GM21529 (cell line): ENCODE results near the gene CCDC80.

ENCODE experiments used
- ATAC-seq: cut with Tn5 transposase; IDR thresholded peaks from one replicate; pipeline ENCODE4 v1.9.1; 2021; ENCODE audit not compliant: unreplicated experiment

CCDC80 gene

DNA sequence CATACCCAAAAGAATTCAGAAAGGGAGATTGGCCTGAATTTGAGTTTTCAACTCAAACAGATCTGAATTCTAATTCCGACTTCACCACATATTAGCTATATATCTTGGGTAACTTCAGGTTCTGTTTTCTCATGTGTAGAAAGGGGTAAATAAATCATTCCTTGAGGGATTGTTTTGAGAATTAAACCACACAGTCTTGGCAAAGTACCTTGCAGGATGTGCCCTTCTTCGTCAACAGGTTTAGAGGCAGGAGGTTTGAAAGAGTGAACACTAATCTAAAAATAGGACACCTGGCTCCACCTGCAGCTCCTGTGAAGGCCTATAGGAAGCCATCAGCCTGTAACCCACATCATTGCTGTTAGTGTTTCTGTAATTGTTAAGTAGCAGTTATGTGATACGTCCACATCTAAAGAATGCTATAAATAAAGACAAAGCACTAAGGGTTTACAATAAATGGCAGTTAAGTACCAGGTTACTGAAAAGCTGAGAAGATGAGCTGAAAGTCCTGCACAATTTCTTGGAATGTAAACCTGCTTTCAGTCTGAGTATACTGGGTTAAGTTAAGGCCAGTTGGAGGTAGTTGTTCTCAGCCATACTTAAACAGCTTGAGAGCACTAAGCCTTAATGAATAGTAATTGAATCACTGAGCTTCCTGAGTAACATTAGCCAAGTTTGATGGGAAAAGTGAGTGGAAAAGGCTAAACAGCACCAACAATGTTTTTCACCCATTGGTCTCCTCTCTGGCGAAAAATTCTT is 6.0 kb downstream of the CCDC80 start:
- ATAC-seq, result no peak

DNA sequence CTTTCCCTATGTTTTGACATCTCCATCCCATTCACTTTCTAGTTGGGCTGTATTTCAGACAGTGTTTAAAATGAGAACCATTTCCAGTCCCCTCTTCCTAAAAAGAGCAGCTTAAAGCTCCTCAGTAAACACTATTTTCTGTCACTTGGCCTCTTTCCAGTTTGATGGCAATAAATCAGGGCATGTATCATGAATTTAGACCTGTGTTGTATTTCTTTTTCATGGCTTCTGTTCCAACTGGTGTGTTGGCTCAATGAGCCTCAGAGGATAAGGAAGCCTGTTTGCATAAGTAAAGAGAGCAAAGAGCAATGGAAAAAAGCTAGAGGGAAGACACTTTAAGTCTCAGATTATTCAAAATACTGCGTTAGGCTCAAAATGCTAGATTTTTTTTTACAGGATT is 7.2 kb downstream of the CCDC80 start:
- no peak for ATAC-seq

DNA sequence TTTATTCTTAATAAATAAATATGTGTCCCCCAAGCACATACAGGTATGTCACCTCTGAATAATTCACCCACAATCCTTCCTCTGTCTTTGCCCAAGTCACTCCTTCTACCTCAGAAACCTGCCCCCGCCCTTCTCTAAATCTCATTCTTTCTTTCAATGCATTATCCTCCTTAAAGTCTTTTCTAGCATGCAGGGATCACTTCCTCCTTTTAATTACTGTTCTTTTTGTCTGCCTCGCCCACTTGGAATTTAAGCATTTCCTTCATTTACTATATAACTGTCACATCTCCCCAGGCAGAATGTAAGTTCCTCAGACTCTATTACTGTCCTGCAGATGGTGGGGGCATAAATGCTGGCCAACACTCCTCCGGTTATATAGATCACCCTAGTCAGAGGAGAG is 7.8 kb downstream of the CCDC80 start:
- no peak for ATAC-seq

DNA sequence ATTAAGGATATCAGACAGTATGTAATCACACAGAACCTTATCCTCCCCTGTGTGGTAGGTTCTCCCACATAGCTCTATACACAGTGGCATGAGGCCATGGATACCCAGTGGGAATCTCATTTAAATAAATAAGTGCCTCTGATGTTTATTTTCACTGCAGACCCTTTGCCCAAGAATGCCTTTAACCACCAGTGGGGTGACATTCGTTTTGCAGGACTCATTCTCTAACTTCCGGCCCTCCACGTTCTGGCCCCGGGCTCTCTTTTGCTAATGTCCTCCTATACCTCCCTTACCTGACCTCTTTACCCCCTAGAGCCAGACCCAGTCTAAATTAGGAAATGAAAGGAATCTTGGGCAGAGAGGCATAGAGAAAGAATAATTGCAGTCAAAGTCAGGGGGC is 8.3 kb downstream of the CCDC80 start:
- no peak for ATAC-seq

DNA sequence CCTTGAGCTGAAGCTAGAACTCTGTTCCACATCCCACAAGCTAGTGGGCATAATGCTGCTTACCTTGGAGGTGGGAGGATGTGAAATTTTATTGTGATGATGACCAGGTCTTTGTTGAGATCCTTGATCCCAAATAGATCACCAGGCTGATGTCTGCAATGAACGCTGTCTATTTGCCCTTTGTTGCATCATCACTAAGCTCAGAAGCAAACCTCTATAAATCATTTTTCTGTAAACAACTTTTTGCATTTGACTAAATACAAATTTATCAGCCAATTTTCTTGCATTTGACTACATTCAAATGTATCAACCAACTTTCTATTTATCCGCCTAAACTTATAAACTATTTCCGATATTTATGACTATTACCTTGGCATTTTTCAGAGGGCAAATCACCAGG is 9.7 kb downstream of the CCDC80 start:
- ATAC-seq, result no peak

DNA sequence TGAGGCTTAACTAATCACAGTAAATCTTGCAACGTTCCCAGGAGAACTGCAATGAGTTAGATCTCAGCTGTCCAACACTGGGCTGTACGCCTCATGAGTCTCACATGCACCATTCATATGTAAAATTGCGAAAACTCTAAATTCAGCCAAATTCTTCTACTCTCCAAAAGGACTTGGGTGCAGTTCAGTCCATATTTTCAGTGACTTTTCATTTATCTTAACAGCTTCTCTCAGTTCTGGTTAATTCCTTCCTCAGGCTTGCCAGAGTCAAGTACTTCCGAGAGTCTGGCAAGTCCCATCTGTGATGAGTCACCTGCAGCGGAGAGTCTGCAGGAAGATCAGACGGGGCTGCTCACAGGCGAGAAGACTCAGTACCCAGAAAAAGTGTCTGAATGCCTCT is 11.5 kb downstream of the CCDC80 start:
- ATAC-seq, result no peak

DNA sequence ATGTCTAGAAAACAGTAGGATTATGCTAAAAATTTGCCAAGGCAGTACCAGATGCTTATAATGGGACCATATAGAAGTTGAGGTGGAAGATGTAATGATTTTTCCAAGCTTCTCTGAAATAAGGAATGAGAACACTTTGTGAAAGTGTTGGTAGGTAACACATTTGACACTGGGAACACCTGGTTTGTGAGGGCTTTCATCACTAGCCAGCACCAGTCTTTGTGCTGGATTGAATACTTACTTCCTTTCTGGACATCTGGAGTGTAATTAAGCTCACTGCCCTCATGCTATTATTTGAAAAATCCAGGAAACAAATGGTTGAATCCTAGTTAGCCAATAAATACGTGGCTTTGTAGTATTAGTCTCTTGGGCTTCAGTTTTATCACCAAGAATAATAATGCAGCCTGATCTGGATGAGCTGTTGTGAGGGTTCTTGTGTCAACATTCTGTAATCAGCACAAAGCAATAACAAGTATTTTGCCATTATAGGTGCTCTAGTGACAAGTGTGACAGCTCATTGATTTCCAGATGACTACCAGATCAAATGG is 12.9 kb downstream of the CCDC80 start:
- ATAC-seq, result no peak

DNA sequence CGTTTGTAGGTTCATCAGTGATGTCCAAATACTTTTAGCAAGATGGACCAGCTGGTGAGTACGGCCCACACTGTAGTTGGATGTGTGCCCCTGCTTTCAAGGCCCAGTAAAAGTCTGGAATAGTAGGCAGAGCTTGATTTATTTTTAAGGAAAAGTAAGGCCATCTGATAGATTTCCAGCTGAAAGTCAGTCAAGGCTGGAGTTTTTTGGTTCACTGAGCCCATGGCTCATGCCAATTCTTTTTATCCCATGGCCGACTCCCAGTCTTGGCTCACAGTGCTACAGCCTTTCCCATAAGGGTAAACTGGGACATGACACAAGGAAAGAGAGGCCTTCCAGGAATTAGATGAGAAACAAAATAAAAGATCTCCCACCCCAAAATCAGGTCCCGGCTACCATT is 13.5 kb downstream of the CCDC80 start:
- ATAC-seq, result no peak

DNA sequence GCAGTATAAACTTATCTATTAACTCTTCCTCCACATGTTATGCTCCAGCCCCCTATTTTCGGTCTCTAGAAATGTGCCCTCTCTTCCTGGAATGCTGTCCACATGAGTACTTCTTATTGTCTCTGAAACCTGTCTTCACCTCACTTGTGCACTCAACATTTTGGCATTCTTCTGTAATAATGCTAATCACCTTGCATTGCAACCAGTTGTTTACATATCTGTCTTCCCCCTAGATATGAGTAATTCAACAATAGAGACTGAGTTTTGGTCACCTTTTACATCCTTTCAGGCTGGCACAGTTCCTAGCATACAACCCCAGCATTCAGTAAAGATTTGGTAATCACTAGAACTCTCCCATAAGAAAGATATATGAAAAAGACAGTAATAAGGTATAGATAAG is 17.2 kb downstream of the CCDC80 start:
- no peak for ATAC-seq

DNA sequence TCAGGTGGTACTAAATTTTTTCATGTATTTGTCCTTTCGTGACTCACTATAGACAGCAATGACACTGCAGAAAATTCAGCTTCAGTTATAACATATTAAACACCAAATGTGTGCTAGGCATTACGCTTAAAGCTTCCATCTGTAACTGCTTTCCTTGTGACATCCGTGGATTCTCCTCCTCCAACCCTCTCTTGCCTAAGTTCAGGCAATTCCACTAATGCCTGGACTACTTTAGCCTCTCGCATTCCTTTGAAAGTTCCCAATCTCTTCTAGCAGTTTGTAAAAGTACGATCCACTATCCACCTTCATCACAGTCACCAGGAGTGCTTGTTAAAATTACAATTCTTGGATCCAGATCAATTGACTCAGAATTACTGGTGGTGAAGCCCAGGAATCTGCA is 17.7 kb downstream of the CCDC80 start:
- ATAC-seq, result no peak

DNA sequence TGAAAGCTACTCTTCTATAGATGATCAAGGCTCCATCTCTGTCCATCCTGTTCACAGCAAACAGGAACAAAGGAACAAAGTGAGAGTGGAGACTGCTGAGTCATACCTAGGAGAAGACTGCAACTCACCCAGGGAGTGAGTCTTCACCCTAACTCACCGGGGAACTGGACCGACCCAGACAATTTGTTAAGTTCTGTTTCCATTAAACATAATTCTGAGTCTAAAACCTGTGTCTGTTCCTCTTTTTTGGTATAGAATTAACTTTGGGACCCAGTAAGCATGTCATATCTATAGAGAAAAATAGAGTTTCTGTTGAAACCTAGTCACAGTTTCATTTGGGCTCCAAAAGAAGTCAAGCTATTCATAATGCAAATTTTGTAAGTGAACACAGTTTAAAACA is 21.6 kb downstream of the CCDC80 start:
- ATAC-seq, result peak; percentile 78

DNA sequence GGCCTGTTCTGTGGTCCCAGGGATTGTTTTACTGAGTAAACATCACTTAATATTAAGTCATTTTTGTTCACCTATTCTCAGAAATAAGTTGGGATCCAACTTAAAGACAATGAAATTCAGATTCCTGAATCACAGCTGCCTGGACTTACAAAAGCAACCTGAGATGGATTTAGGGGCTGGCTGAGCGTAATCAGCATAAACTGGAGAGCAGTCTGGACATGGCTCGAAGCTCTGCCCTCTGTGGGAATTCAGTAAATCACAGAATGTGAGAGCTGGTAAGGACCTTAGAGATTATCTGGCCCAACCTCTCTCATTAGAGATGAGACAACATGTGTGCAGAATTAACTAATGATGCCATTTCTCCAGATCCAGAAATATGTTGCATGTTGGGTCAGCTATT is 23.7 kb downstream of the CCDC80 start:
- no peak for ATAC-seq

DNA sequence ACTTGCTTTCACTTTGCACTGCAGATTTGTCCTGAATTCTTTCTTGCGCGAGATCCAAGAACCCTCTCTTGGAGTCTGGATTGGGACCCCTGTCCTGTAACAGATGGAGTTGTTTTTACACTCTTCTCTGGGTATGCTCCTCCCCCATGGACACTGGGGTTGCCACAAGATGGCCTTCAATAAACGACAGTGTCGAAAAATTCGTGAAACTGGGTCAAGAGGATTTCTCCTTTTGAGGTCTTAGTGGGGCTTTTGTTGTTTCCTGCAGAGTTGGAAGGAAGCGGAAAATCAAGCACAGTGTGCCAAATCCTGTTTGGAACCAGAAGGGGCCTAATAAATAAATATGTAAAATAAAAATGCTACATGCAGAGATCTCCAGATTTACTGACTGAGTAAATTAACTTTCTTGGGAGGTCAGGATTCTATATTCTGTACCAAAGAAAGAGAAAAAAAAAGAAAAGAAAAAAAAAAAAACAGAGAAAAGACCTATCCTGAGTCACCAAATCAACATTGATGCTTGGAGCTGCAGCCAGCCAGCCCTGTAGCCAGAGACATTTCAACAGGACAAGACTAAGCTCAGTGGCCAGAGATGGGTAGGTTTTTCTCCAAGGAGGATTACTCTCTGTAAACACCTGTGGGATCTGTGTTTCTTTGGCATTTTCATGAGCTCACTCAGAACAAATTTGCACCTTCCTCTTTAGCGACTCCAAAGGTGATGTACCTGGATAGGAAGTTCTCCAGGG is 24.8 kb downstream of the CCDC80 start:
- no peak for ATAC-seq

DNA sequence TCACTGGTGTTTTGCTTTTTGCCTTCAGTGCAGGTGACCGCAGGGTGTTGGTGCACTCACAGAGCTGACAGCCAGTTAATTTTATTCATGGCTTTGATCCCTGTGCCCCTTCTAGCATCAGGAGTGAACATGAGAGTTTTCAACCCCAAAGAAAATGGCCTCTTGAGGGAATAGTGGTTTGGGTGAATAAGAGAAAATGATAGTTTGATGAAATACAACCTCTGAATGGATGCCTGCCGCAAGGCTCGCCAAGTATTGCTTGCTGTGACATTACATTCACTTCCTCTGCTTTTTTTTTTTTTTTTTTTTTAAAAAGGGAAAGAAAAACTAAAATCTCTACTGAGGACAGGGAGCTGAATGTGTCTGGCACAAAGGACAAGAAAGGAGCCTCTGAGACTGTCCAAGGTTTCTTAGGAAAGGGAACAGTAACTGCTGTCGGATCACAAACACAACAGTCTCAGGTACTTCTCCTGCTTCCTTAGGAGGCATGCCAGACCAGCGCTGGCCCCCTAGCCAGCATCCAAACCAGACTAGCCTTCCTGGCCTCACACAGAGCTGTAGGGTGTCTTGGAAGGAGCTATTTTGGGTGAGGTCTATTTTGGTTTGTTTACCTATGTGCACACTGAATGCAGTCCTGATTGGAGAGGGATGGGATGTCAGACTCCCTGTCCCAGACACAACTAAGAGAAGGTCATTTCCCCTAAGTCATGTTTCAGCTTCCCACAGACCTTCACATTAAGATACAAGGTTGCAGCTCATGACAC is 29.0 kb downstream of the CCDC80 start:
- ATAC-seq, result no peak

DNA sequence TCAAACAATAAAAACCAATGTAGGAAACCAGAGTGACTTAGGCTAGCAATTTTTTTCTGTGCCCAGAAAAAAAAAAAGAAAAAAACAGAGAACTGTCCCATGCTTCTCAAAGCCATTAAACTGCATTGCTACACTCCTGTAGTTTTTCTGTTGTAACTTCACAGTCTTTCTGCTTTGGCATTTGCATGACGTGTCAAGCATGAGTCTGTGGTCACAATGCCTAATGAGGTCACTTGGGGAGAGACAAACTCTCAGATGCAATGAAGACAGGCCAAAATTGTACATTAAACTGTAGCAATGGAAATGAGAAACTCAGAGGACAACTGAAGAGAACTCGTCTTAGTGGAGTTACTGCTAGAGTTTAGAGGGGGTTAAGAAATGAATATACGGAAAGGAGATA is 30.8 kb downstream of the CCDC80 start:
- ATAC-seq, result no peak

DNA sequence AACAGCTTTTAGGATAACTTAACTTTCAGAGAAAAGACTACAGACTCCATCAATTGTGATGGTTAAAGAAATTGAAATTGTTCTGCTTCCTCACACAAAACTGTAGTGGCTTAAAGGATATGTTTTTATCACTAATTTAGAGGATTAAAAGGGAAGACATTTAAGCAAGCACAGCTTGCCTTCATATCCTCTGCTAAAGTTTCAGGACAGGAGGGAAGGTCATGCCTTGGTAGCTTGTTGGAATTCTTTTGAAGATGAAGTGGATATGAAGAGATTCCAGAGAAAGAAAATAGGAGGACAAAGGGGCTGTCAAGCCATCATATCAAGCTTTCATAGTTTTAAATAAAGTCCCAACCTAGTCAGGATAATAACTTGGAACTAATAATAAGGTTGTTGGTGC is 33.1 kb downstream of the CCDC80 start:
- no peak for ATAC-seq

DNA sequence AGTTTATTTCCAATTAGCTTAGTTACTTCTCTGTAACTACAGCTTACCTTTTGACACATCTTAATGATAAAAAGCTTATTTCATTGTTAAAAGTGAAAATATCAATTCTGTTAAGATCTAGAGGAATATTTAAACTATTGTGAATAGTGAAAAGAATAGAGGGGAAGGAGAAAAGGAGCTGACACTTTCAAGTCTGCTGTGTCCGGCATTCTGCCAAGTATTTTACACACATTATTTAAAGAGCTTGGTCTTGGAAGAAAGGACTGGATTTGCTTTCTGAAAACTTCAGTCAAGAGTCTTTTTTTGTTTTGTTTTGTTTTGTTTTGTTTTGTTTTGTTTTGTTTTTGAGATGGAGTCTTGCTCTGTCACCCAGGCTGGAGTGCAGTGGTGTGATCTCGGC is 34.8 kb downstream of the CCDC80 start:
- ATAC-seq, result no peak

DNA sequence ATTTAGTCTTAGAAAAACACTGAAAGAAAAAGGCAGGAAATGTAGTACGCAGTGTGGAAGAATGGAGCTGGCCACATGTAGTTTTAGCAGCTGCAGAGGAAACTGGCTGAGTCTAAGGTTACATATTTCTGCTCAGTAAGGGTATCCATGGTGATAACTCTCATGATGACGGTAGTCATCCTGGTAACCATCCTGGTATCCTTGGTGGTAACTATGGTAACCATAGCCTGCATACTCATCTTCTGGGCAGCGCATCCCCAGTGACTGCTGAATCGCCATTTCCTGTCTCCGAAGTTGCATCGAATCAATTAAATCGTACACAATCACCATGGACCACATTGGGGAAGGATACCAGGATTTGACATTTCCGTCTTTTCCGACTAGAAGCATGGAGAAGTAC is 35.7 kb downstream of the CCDC80 start:
- ATAC-seq, result no peak

DNA sequence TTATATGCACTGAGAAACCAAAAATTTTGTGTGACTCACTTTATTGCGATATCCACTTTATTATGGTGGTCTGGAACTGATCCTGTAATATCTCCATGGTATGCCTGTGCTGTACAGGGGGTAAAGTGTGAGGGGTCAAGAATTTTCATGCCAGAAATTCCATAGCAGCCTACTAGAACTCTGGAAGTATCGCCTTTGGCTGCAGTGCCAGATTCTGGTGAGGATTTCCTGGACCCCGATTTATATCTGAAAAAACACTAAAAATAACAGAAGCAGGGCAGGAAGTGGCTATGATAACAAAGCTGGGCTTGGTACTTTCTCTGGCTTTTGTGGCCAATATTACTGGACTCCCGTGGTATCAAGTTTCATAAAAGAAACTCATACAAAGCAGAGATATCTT is 36.4 kb downstream of the CCDC80 start:
- ATAC-seq, result no peak

DNA sequence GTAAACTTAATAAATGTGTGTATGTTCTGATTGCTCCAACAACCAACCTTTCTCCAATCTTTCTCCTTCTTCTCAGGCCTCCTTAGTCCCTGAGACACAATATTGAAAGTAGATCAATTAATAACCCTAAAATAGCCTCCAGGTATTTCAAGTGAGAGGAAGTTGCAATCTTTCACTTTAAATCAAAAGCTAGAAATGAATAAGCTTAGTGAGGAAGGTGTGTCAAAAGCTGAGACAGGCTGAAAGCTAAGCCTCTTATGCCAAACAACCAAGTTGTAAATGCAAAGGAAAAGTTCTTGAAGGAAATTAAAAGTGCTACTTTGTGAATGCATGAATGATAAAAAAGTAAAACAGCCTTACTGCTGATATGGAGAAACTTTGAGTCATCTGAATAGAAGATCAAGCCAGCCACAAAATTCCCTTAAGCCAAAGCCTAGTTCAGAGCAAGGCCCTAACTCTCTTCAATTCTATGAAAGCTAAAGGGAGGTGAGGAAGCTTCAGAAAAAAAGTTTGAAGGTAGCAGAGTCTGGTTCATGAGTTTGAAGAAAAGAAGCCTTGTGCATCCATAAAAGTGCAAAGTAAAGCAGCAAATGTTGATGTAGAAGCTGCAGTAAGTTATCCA is 38.6 kb downstream of the CCDC80 start:
- ATAC-seq, result peak; percentile 84

DNA sequence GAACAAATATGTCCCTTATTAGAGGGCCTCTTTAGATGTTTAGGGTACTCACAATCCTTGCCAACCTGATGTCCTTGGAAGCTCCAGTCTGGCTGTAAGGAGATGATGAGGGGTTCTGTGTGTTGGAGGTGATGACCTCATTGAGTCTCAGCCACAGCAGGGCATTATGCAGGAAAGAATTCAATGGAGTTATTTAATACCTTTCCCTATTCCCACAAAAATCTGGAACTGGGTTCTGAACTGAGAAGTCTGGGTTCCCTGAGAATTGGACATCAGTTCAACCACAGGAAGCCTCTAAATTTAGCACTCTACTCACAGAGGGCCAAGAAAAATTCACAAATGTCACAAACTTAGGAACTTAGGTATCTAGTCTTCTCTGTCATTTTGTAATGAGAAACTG is 42.2 kb downstream of the CCDC80 start:
- ATAC-seq, result no peak
